ENCODE data around the gene STAM. TPM values are rescaled to one million over a fixed set of nuclear protein-coding genes. Genes with fewer than 3 reads are reported as not detected.
A peak's percentile ranks its signal among the peaks of the same experiment; 100 is the strongest.

Gene STAM
- total RNA-seq, 4 donors from 2014 or later = 15.6 to 18.8 (median 17.4) TPM

- intact Hi-C loops (cut with DNase I) = loop anchor here (2.0 kb wide), 1 partner anchor 28 kb away; the partner anchor contains the start of gene STAM
- peak overlapping the region; percentile 94 to 100 (median 96) for H3K27ac ChIP-seq (replicated peaks in 1 of 4)
- no peaks in the 10 kb centered on the region for H3K9me3 ChIP-seq
- peaks cover 6 to 32% (median 25%) of the 10 kb centered on the region in 4 donors for H3K4me1 ChIP-seq
- DNase-seq (ENCODE audit: extremely low spot score) = no peak
- H3K4me3 ChIP-seq = peak overlapping the region; percentile 77 to 99 (median 84)
- WGBS = 4% methylated on average over 17 of the region's 48 CpGs
- H3K36me3 ChIP-seq = peaks cover 0 to 6% (median 0%) of the 10 kb centered on the region in 4 donors
- TF ChIP-seq POLR2AphosphoS5 (IDR thresholded peaks at IDR 0.05) (peak in 1 of 2 donors; percentile 46), EP300 (IDR thresholded peaks at IDR 0.05) (no peak), CTCF (IDR thresholded peaks at IDR 0.05) (no peak)
- H3K27me3 ChIP-seq = no peaks in the 10 kb centered on the region
These were observed 27.4 kb upstream of the STAM start for GRCh38 chr10:17616403-17617030.

GRCh38 chr10:17617031-17617911 lies 26.7 kb upstream of the STAM start, which contains the start of gene HACD1:
HACD1 (minus strand) TSS chr10:17617374; CDS start chr10:17617339, 35 bp downstream.
- Histone ChIP-seq H3K27ac (replicated peaks in 1 of 4) (peak within 1 kb of the TSS; percentile 94 to 100 (median 96)), H3K27me3 (no peaks in the 10 kb centered on the region), H3K36me3 (peaks cover 0 to 3% (median 0%) of the 10 kb centered on the region in 4 donors), H3K4me1 (peaks cover 6 to 32% (median 25%) of the 10 kb centered on the region in 4 donors), H3K9me3 (no peaks in the 10 kb centered on the region), H3K4me3 (peak within 1 kb of the TSS; percentile 77 to 99 (median 84))
- WGBS = 0% methylated on average over 8 of the region's 92 CpGs
- peak in 2 of 3 experiments; percentile 16 to 32 for TF ChIP-seq CTCF (IDR thresholded peaks at IDR 0.05)
- peak; percentile 34 for TF ChIP-seq POLR2A (IDR thresholded peaks at IDR 0.05; ENCODE audit: low read depth)
- no peak for TF ChIP-seq EP300 (IDR thresholded peaks at IDR 0.05)
- TF ChIP-seq POLR2AphosphoS5 (IDR thresholded peaks at IDR 0.05) = peak; percentile 56 to 85
- no peak for DNase-seq (ENCODE audit: extremely low spot score)
- intact Hi-C loops (cut with DNase I) = loop anchor here (2.0 kb wide), 1 partner anchor 28 kb away; the partner anchor contains the start of gene STAM

GRCh38 chr10:17622061-17622460 lies 21.9 kb upstream of the STAM start:
- peaks cover 0 to 9% (median 7%) of the 10 kb centered on the region in 4 donors for H3K4me1 ChIP-seq
- 56% methylated on average over 8 of the region's 8 CpGs for whole genome bisulfite sequencing
- H3K9me3 ChIP-seq = no peaks in the 10 kb centered on the region
- H3K4me3 ChIP-seq = no peak overlapping the region
- H3K27ac ChIP-seq (replicated peaks in 1 of 4) = no peak overlapping the region
- TF ChIP-seq EP300 (IDR thresholded peaks at IDR 0.05) = no peak
- TF ChIP-seq POLR2AphosphoS5 (IDR thresholded peaks at IDR 0.05) = no peak
- no peak for TF ChIP-seq POLR2A (IDR thresholded peaks at IDR 0.05; ENCODE audit: low read depth)
- no peak for TF ChIP-seq CTCF (IDR thresholded peaks at IDR 0.05)
- intact Hi-C loops (cut with DNase I) = no loop called here
- no peak for DNase-seq (ENCODE audit: extremely low spot score)
- no peaks in the 10 kb centered on the region for H3K27me3 ChIP-seq
- no peaks in the 10 kb centered on the region for H3K36me3 ChIP-seq

GRCh38 chr10:17624996-17625395 lies 19.0 kb upstream of the STAM start:
- H3K4me3 ChIP-seq = no peak overlapping the region
- 68% methylated on average over 3 of the region's 3 CpGs for WGBS
- no peaks in the 10 kb centered on the region for H3K4me1 ChIP-seq
- TF ChIP-seq POLR2A (IDR thresholded peaks at IDR 0.05; ENCODE audit: low read depth) = no peak
- no peak for TF ChIP-seq EP300 (IDR thresholded peaks at IDR 0.05)
- no peak for TF ChIP-seq POLR2AphosphoS5 (IDR thresholded peaks at IDR 0.05)
- no peak for TF ChIP-seq CTCF (IDR thresholded peaks at IDR 0.05)
- no peaks in the 10 kb centered on the region for H3K27me3 ChIP-seq
- no peaks in the 10 kb centered on the region for H3K9me3 ChIP-seq
- H3K27ac ChIP-seq (replicated peaks in 1 of 4) = no peak overlapping the region
- DNase-seq (ENCODE audit: extremely low spot score) = no peak
- intact Hi-C loops (cut with DNase I) = no loop called here
- H3K36me3 ChIP-seq = no peaks in the 10 kb centered on the region

Measured in esophagus muscularis mucosa (tissue), 4 donors.